Subcutaneous adipose tissue (tissue), 4 donors: ENCODE measurements around the gene LTBP1. TPM values are rescaled to one million over a fixed set of nuclear protein-coding genes. Genes with fewer than 3 reads are reported as not detected.

Experiments
- CTCF ChIP-seq: fragments of 450-650 bp; IDR thresholded peaks from one replicate; pipeline ENCODE4 v1.5.1; 2016; ENCODE audit warnings: low read depth, mild to moderate bottlenecking, control low read depth, antibody characterized with exemption, moderate library complexity
- total RNA-seq, 4 donors: library from RNA; depleted of rRNA; stranded (reverse); fragments of >200 nt; gene quantifications; one replicate each; pipeline ENCODE4 v1.1.0, GENCODE V29; 2016

The LTBP1 gene
- total RNA-seq, 4 donors from 2014 or later, result 11.0 to 15.5 (median 12.7) TPM

- TF ChIP-seq CTCF, result no peak
Measured at GRCh38 chr2:33024758-33025157, 78.0 kb downstream of the LTBP1 start.

DNA sequence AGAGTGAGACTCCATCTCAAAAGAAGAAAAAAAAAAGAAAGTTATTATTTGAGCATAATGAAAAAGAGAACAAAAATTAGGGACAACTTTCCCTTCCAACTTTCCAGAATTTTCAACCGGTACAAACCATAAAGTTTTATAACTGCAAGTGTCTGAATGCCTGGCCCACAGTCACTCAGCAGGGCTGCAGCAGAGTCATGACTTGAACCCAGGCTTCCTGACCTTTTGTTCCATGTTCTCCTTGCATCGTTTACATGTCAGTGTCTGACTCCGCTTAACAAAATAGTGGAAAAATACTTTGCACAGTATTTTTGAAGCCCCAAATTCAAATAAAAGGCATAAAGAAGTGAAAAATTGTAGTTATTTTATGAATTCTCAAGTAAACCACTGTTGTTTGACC, 82.7 kb downstream of the LTBP1 start:
- no peak for TF ChIP-seq CTCF

- no peak for TF ChIP-seq CTCF
Measured at GRCh38 chr2:33029926-33030325, 83.2 kb downstream of the LTBP1 start.

DNA sequence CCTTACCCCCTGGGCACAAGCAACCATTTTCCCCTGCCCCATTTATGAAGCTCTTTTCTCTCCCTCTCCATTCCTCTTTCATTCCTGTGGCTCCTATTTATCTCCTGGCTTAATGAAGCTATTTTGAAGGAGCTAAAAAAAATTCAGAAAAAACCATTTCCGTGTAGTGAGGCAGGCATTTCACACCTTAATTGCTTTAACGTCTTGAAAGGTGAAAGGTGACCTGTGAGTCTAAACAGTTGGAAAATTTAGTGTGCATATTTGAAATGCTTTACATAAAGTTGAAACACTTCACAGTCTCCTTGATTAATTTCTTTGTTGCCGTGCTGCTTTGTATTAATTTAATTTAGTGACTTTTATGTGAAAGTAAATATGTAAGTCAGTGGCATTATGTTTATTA, 83.6 kb downstream of the LTBP1 start:
- no peak for TF ChIP-seq CTCF

DNA sequence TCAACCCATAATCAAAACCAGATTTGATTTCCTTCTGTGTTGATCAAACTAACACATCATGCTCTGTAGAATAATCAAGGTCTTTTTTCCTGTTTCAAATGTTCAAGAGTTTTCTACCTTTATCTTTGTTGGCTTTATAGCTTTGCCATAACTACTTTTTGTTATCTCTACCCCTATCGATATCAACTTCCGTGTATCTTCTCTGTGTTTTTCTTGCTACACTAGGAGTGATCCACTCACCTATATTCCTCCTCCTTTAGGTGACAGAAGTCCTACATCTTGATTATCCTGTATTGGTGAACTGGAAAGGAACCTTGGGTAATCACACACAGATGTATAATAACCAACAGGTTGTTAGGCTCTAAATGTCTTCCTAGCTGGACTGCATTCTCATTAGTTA, 85.5 kb downstream of the LTBP1 start:
- TF ChIP-seq CTCF, result no peak

DNA sequence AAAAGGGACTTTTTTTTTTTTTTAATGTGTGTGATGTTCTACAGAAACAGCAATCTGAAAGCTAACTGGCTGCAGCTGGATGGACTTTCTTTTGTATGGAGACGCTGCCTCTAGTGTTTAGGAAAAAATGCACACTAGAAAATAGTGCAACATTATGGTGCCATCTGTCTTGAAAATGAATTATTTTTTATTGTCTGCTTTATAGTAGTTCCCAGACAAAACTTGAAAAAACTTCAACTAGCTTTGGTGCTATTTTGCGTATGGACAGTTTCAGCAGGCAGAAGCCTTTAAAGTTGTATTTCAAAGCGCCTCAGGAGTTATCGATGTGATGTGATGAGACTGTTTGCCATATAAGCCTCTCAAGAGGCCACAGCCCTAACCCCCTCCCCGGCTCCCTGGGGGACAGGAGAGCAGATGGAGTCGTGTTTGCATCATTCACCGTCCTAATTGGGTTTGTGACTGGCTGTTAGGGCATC, 86.9 kb downstream of the LTBP1 start:
- no peak for TF ChIP-seq CTCF

GRCh38 chr2:33034784-33035183, 88.0 kb downstream of the LTBP1 start:
- no peak for TF ChIP-seq CTCF
